GF-D8 (cell line): ENCODE data around the gene HS3ST2.
"Not testable (repeated sequence)": the region's sequence is repeated elsewhere in the genome, so short reads cannot be mapped to it uniquely, and the experiment has no call there.

Experiments used
- DNase-seq: peaks from one replicate; lab custom pipeline; 2025; lab: John Stamatoyannopoulos, UW

HS3ST2 gene

DNA sequence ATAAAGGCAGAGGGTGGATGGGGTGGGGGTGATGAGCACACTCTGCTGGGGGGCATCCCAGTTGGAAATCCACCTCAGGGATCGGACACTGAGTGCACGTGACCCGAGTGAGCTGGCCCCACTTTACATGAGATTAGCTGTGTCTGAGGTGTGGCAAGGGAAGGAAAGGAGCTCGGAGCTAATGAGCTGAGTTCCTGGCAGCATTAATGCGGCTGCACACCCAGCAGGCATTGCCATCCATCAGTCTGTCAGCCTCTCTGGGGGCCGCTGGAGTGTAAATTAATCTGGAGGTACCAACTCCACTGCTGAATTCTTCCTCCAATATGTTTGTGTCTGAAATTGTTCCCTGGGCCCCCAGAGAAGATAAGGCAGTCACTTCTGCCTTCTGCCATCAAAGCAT, 65.5 kb downstream of the HS3ST2 start:
- DNase-seq = no peak

DNA sequence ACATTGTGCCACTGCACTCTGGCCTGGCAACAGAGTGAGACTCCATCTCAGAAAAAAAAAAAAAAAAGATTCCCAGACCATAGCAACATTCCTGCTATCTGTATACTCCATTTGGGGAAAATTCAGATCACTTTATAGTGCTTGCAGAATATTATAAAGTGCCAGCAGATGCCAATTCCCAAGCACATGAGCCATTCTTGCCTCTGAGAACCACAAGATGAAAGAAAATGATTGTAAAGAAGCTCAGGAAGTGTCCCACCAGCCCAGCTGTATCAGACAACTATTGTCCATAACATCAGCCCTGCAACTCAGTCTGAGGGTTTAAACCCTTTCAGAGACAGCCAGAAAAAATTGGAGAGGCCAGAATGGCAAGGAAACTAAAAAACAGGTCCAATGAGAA, 69.0 kb downstream of the HS3ST2 start:
- no peak for DNase-seq

DNA sequence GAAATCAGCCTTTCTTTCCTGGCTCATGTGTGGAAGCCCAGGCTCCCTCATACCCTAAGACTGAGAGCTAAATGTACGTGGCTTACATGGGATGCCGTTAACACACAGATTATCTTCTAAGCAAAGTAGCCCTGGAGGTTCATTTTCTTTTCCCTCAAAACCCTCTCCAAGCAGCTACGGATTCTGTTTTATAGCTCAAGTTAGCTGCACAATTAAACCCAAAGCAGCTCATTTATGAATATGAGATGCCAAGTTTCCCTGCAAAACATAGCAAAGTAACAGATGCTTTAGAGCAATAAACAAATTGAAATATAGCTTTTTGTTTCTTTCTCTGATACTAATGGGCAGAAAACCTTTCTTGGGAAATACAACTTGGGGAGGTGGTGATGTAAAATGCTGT, 72.0 kb downstream of the HS3ST2 start:
- DNase-seq = no peak

DNA sequence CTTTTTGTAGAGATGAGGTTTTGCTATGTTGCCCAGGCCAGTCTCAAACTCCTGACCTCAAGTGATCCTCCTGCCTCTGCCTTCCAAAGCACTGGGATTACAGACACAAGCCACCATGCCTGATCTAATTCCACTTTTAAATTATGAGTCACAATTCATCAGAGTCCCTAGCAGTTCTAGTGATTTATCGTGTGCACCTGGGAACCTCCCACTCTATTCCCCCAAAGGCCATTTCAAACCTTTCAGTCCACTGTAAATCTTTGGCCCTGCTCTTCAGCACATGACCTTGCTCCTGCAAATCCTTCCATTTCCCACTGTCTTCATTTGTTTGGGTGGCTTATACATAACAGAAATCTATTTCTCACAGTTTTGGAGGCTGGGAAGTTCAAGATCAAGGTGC, 73.0 kb downstream of the HS3ST2 start:
- DNase-seq = no peak

DNA sequence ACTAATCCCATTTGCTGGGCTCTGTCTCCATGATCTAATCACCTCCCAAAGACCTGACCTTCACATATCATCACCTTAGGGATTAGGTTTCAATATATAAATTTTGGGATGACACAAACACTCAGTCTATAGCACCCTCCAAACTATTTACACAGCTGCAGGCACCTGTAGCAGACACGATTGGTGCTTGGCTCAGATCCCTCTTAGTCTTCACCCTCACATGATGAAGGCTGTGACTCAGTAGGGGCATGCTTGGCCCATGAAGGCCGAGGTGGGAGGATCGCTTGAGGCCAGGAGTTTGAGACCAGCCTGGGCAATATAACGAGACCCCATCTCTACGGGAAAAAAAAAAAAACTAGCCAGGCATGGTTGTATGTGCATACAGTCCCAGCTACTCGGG, 73.5 kb downstream of the HS3ST2 start:
- DNase-seq = no peak

DNA sequence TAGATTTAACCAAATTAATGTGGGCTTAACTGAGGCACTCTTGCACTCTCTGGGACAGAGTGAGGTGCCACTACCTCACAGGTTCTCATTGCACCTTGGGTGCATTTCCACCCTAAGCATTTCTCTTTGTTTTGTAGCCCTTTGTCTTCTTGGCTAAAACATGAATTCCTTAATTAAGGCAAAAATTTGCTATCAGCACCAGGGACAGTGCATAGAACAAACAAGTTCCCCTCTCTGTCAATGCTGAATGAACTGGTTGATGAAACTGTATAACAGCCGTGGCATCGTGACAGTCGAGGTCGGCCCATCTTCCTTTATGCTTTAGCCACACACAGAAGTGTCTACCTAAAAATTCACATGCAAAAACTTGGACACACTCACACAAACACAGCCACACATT, 74.8 kb downstream of the HS3ST2 start:
- DNase-seq = no peak

DNA sequence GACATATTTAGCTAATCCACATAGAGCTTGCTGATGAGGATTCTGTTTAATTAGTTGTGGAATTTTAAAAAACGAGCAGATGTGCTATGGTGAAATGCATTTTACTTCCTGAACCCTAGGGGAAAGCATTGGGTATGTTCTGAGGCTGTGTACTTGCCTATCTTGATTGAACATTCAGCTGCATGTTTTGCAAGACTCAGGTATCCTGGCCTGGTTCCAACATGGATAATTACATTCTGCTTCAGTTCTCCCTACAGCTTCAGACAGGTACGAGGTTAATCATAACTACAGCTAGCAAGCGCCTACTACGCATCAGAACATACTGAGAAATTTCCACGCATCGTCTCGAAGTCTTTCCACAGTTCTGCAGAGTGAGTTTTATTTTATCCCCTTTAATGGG, 77.0 kb downstream of the HS3ST2 start:
- no peak for DNase-seq

DNA sequence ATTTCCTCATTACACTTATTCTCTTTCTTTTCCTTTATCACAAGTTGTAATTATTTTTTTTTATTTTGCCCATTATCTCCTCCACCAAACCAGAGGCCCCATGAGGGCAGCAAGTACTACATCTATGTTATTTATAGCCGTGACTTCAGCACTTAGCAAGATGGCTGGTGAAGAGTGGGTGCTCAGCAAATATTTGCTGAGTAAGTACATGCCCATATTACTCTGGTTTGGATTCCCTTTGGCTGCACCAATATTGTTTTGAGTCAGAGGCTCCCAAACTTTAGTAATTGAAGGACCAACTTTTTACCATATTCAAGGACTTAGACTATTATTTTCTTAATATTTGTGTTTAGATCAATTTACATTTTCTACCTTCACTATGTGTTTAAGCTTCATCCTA, 83.2 kb downstream of the HS3ST2 start:
- DNase-seq = no peak

DNA sequence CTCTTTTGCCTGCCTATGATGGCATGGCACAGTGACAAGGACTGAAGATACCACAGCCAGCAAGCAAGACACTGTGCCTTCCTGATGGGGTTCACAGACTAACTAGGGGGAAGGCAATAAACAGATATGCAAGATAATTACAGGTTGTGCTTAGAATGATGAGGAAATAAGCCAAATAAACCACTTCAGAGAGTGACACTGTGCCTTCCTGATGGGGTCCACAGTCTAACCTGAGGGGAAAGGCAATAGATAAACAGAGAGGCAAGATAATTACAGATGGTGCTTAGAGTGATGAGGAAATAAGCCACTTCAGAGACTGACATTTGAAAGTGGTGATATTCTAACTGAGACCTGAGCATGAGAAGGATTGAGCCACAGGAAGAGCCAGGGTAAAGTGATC, 84.2 kb downstream of the HS3ST2 start:
- DNase-seq = no peak

DNA sequence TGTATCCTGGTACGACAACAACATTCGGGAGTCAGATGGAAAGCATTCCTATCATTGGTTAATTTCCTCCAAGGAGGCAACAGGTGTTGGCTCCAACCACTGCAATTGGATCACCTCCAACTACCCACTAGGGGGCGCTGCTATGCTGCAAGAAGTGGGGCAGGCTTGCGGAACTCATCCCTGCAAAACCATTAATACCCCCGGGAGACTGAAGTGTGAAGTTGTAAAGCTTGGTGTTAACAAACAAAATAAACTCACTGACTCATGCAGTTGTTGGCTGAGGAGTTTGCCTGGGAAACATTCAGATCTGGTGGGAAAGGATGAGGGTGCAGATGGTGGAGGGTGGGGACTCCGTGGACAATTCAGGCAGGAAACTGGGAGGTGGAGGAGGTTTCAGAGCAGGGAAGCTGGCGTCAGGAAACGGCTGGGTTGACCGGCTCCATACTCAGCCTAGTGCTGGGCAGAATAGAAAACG, 84.9 kb downstream of the HS3ST2 start:
- peak; percentile 6 for DNase-seq

DNA sequence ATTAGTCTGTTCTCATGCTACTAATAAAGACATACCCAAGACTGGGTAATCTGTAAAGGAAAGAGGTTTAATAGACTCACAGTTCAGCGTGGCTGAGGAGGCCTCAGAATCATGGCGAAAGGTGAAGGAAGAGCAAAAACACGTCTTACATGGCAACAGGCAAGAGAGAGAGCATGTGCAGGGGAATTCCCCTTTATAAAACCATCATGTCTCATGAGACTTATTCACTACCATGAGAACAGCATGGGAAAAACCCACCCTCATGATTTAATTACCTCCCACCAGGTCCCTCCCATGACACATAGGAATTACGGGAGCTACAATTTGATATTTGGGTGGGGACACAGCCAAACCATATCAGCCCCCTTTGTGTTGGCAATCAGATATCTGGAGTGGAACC, 85.6 kb downstream of the HS3ST2 start:
- not testable (repeated sequence) for DNase-seq

DNA sequence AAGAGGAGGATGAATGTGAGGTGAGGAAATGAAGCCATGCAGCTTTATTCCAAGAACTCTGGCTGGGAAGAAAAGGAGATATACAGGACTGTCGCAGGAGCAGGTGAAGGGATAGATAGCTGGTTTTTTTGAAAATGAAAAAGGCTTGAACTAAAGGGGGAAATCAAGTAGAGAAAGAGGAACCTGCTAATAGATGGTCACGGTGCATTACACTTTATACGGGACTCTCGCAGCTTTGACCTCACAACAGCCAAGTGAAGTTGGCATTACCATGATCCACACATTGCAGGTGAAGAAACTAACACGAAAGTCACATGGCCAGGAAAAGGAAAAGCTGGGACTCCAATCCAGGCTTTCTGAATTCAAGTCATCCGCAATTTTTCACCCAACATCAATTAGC, 86.9 kb downstream of the HS3ST2 start:
- no peak for DNase-seq

DNA sequence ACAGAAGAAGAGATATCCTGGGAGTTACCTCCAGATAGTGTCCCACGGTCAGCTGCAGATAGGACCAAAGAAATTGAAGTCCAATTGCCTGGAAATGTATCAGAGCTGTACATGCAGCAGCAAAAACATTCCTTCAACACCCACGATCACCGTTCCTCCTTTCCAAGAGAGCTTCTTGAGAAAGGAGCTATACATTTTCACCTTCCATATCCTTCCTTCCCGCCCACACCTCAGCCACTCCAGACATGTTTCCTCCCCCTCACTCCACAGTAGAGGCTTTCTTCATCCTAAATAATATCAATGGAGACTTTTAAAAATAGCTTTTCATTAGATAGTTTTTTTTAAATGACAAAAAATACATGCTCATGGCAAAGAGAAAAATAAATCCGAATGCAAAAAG, 87.6 kb downstream of the HS3ST2 start:
- DNase-seq = no peak

DNA sequence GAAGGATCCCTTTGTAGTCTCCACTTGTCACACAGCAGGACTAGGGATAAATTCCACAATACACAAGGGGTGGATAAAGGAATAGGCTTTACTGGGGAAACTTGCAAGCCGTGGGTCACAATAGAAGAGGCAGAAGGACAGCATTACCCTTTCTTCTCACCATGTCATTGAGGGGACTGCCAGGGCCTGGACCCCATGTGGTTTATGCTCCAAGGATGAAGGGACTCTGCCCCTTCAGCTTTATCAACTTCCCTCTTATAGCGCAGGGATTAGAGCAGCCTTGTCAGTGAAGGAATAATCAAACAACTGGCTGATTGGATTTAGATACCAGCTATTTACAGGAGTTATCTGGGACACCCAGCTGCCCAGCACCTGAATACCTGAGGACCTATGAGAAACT, 89.8 kb downstream of the HS3ST2 start:
- no peak for DNase-seq

DNA sequence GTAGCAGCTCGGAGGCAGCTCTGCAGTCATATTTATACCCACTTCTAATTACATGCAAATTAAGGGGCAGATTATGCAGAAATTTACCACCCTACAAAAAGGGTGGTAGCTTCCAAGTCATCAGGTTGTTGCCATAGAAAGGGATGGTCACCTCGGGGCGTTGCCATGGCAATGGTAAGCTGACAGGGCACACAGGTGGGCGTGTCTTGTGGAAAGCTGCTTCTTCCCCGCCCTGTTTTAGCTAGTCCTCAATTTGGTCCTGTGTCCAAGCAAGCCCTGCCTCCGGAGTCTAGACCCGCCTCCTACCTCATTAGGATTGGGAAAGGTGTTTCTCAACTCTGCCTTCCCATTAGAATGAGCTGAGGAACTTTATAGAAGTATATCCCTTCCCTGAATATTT, 98.7 kb downstream of the HS3ST2 start:
- no peak for DNase-seq

DNA sequence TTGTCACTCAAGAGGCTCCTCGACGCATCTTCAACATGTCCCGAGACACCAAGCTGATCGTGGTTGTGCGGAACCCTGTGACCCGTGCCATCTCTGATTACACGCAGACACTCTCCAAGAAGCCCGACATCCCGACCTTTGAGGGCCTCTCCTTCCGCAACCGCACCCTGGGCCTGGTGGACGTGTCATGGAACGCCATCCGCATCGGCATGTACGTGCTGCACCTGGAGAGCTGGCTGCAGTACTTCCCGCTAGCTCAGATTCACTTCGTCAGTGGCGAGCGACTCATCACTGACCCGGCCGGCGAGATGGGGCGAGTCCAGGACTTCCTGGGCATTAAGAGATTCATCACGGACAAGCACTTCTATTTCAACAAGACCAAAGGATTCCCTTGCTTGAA, 101.0 kb downstream of the HS3ST2 start:
- DNase-seq = no peak

DNA sequence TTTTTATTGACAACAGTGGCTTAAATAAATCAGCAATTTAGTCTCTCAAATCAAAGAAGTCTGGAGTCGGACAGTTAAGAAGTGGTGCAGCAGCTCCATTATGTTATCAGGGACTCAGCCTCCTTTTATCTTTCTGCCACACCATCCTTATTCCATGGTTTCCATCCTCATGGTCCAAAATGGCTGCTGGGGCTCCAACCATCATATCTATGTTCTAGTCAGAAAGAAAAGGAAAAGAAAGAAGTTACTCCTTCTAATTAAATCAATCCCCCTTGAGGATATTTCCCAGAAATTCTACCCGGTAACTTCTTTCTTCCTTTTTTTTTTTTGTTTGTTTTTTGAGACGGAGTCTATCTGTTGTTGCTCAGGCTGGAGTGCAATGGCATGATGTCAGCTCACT, 109.5 kb downstream of the HS3ST2 start:
- DNase-seq = no peak

DNA sequence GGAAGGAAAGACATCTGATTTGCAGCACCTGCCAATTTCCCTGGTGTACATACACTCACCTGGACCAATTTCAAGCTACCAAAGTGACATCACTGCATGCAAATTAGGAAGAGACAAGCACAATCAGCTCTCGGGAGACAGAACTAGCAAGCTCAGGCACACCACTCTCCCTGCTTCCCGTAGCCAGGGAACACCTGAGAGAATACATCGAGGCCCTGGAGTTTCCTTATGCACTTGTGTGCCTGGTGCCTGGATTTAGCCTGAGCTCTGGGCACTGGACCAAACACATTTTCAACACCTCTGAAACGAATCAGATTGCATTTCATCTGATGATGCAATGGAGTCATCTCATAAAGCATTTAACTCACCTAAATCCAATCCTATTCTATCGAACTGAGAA, 110.5 kb downstream of the HS3ST2 start:
- DNase-seq = no peak

DNA sequence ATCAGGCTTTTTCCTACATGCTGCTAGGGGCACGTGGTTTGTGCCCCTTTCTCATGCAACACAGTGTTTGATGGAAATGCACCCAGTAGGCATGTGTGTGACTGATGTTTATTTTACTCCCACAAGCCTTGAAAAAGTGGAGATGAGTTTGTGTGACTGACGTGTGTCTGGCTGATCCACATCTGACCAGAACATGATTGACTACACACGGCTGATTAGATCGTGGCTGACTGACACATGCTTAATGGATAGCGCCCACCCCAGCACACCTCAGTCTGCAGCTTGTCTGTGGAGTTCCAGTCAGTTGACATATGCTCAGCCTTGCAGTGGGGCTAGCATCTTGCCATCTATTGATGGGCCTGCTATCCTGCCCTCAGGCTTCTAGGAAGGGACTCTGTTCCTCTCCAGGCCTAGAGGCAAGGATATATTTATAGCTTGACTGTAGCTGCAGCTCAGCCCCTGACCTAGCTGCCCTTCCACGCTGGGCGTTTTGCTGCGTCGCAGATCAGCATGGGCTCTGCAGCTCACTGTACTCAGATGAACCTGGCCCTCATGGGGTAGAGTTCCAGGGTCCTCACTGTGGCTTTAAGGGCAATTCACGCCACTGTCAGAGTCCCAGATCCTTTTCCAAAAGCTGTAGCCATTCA, 112.3 kb downstream of the HS3ST2 start:
- DNase-seq = no peak

DNA sequence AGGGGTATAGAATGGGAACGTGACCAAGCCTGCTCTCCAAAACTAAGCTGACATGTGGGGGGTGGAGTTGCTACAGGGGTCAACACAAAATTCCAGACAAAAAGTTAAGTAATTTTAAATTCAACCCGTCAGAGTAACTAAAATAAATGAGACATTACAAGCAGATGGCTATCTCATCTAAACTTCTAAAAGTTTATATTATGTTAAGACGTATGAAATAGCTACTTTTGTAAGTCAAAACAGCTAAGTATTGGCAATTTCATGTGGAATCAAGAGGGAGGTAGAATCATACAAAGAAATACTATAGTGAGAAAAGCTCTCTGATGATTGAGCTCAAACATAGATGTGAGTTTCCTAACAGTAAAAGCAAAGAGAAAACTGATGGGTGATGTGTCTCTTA, 113.3 kb downstream of the HS3ST2 start:
- no peak for DNase-seq

DNA sequence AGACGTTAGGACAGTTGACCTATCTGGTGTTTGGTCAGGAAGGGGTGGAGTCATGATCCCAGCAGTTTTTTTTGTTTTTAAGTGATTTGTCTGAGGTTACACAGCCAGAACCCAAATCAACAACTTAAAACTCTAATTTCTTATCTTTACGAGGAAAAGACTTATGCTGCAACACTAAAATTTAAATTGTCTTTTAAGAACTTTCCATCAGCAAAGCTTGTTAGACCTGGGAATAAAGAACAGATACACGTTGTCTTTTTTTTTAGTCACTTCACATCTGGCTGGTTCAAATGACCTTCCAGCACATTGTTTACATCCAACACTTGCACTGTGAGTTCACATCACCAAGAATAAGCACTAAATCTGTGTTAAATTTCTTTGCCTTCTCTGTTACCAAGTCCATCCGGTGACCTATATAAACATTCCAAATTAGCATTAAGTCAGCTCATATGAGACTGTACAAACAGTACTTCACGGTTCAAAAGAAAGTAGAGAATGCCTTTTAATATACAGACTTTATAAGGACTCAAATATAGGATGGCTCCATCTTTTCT, 115.0 kb downstream of the HS3ST2 start:
- no peak for DNase-seq

DNA sequence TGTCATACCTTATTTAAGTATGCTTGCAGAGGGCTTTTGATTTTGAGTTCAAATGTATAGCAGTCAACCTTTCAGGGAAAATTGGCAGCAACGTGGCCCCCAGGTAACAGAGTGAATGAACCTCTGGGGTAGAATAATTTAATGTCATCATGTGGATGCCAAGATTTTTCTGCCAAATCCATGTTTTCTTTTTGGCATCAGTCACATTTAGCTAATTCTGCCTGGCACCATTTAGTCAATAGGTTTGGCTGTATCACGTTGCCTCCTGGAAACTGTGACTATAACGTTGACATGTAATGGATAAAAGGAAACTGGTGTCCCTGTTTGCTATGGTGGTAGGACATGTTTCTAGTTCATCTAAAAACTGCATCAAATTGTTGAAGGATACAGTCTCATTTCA, 115.5 kb downstream of the HS3ST2 start:
- DNase-seq = no peak

DNA sequence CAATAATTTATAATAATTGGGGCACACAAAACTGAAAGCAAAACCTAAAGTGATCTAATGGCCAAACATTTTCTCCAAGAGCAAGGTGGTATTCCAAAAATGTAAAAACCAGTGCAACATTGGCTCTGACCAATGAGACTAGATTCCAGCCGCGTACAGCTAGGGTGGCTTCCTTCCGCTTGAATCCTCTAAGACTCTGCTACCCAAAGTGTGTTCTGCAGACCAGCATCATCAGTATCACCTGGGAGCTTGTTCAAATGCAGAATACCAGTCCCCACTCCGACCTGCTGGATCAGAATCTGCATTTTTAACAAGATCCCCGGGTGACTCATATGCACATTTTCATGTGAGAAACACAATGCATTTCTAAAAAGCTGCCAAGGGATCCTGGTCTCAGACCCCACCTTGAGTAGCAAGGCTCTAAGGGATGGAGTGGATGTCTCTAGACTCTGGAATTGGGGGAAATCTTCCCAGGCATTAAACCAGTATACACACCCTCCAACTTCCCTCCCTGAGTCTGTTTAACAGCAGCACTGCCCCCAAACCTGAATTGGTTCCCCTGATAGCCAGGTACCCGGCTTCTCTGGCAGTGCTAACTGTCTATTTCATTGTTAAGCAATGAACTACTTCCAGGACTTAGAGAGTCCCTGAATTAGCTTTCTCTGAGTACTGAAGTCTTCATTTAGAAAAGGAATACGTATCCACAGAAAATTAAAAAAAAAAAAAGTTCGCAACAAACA, 118.2 kb downstream of the HS3ST2 start:
- DNase-seq = no peak

DNA sequence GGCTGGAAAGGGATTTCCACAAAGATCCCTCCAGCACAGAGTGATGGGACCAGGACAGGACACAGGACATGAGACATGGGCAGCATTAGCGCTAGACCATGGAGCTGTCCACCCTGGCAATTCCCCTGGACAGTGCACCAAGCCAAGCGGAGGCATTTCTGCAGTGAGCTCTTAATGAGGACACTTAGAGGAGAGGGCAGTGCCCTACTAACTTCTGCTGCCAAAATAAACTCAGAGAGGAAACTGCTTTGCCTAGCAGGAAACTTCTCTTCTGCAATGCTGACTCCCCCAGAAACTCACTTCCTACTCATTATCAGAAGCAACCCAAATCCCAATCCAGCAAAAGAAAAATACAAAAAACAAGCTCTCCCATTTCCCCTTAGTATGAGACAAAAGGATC, 119.2 kb downstream of the HS3ST2 start:
- DNase-seq = peak; percentile 50
